ENCODE data around the gene ARMC9.

GRCh38 chr2:231335591-231335990 is 137.2 kb downstream of the ARMC9 start:
- TF ChIP-seq EZH2phosphoT487 (IDR thresholded peaks at IDR 0.05; ENCODE audit: borderline replicate concordance, low read length), result no peak
- TF ChIP-seq, protein P1, sequence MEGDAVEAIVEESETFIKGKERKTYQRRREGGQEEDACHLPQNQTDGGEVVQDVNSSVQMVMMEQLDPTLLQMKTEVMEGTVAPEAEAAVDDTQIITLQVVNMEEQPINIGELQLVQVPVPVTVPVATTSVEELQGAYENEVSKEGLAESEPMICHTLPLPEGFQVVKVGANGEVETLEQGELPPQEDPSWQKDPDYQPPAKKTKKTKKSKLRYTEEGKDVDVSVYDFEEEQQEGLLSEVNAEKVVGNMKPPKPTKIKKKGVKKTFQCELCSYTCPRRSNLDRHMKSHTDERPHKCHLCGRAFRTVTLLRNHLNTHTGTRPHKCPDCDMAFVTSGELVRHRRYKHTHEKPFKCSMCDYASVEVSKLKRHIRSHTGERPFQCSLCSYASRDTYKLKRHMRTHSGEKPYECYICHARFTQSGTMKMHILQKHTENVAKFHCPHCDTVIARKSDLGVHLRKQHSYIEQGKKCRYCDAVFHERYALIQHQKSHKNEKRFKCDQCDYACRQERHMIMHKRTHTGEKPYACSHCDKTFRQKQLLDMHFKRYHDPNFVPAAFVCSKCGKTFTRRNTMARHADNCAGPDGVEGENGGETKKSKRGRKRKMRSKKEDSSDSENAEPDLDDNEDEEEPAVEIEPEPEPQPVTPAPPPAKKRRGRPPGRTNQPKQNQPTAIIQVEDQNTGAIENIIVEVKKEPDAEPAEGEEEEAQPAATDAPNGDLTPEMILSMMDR (conservative IDR thresholded peaks at IDR 0.05; ENCODE audit: low read depth, low read length), result no peak

Measured in PC-3 (cell line).